GM12874 (cell line): Measurements from ENCODE around the gene RGS7BP.

ENCODE experiments used
- TF ChIP-seq, protein P1 (sequence below): IDR thresholded peaks from 2 replicates; pipeline ENCODE4 v1.5.1; 2011; ENCODE audit warnings: low read depth, mild to moderate bottlenecking, control low read depth, low read length, moderate library complexity; ENCODE audit not compliant: insufficient read depth

RGS7BP gene

DNA sequence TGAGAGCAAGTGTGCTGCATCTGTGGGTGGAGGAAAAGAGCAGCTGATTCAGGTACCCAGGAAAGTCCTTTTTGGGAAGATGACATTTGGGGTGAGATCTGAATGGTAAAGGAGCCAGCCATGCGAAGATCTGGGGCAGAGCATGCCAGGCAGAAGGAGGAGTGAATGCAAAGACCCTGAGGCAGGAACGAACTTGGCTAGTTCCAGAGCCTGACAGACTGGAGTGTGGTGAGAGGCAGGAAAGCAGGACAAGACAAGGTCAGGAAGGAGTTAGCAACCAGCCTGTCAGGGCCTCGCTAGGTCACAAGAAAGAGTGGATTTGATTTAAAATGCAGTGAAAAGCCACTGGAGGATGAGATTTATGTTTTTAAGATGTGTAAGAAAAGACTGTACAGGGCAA, 28.2 kb downstream of the RGS7BP start:
- TF ChIP-seq, protein P1, sequence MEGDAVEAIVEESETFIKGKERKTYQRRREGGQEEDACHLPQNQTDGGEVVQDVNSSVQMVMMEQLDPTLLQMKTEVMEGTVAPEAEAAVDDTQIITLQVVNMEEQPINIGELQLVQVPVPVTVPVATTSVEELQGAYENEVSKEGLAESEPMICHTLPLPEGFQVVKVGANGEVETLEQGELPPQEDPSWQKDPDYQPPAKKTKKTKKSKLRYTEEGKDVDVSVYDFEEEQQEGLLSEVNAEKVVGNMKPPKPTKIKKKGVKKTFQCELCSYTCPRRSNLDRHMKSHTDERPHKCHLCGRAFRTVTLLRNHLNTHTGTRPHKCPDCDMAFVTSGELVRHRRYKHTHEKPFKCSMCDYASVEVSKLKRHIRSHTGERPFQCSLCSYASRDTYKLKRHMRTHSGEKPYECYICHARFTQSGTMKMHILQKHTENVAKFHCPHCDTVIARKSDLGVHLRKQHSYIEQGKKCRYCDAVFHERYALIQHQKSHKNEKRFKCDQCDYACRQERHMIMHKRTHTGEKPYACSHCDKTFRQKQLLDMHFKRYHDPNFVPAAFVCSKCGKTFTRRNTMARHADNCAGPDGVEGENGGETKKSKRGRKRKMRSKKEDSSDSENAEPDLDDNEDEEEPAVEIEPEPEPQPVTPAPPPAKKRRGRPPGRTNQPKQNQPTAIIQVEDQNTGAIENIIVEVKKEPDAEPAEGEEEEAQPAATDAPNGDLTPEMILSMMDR, result no peak

DNA sequence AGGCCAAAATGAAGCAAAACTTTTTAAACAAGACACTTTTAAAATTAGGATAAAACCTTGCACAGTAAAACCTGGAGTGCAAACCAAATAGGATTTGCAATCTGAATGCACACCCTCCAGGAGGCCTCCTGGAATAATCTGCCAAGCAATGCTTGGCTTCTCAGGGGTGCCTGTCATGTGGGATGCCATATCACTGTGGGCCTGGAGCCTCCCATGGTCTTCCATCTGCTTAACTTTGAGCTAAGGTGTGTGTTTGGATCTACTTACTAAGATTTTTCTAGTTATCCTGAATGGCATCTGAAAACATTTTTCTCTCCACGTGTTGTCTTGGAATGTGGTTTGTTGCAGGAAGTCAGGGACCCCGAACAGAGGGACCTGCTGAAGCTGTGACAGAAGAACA, 52.1 kb downstream of the RGS7BP start:
- TF ChIP-seq, protein P1, result no peak

DNA sequence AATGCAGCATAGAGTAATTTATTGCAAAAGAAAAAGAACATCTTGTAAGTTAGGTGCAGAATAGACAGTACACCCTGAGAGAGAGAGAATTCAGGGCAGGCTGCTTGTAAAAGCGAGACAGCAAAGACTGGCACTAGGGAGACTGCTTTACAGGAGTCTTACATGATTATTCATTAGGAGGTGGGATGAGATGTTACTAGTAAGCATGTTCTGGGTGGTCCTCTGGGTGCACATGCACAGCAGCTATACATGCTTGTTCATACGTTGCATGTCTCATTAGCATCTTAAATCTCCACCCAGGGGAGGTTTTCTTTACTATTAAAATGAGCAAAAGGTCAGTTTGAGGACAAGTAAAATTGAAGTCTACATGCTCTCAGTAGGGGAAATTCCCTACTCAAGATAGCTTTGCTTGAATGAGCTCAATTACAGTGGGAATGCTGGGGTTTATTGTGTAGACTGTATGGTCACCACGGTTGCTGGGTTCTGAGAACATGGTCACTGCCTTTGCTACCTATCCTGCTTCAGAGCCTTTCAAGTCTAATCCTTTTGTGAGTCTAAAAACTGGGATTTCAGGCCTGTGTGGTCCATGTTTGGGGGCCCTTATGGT, 60.6 kb downstream of the RGS7BP start:
- TF ChIP-seq, protein P1, result no peak

DNA sequence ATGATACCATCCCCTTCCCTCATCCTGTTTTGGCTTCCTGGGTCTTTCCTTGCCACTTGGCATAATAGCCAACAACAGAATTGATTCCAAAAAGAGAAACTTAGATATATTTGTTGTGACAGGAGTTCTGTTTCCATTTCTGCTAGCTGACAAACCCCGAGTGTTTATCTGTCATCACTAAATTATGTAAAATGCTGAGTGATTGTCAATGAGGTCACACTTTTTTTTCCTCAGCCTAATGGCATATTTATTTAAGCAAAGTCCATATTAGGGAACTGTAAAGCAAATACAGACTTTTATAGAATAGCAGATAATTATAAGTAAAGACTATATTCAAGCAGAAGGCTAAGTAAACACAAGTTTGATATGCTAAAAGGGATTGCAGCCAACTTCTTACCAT, 64.0 kb downstream of the RGS7BP start:
- TF ChIP-seq, protein P1, result no peak

DNA sequence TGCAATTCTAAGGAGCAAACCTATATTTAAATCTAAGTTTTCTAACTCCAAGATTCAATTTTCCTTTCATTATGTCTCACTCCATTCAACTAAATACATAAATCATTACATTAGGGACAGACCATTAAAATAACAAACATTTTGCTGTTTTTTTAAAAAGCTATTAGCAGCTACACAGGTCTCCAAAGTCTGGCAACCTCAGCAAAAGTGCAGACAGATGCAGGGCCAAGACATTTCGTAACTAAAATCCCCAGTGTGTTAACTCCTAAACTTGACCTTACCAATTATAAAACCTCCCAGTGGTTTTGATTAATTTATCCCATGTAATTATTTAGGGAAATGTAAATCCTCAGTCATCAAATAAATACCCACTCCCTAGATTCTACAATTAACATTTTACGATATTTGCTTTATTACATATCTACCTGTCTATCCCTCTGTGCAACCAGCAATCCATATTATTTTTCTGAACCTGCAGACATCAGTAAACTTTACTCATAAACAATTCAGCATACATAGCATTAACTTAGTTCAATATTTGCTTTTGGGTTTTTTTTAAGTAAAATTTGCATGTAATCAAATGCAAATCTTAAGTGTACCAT, 64.7 kb downstream of the RGS7BP start:
- TF ChIP-seq, protein P1, result no peak

DNA sequence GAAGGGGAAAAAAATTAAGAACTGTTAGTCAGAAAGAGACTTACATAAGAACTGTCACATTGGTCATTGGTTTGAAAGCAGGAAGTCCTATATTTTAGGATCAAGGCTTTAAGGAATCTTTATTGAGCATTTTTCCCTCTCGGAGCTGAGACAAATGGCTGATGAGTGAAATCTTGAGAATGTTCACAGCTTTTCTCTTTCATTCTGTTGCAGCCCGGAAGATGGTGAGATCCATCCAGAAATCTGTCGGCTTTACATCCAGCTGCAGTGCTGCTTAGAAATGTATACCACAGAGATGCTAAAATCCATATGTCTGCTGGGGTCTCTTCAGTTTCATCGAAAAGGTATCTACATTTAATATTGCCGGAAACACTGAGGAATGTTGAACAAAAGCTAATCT, 69.7 kb downstream of the RGS7BP start:
- TF ChIP-seq, protein P1, result no peak

DNA sequence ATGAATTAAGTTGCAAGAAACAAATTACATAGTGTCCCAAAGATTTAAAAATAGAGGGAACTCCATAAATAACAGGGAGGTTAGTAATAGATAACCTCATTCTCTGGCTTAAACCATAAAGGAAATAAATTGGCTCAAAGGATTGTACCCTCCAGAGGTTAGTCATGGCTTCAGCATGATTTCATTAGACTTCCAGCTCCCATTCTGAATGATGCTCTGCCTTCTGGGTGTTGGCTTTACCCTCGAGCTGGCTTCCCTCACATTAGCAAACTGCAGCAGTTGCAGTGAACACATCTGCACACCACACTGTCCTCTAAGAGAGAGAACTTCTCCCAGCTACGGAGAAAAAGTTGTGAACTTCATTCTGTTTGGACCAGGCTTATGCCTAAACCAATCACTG, 70.4 kb downstream of the RGS7BP start:
- TF ChIP-seq, protein P1, result no peak
